ENCODE results near the gene TNFRSF11A. TPM values are rescaled to one million over a fixed set of nuclear protein-coding genes. Genes with fewer than 3 reads are reported as not detected.

TNFRSF11A gene
- total RNA-seq, 4 donors from 2014 or later = 1.4 to 3.2 (median 1.8) TPM; not detected in 1

DNA sequence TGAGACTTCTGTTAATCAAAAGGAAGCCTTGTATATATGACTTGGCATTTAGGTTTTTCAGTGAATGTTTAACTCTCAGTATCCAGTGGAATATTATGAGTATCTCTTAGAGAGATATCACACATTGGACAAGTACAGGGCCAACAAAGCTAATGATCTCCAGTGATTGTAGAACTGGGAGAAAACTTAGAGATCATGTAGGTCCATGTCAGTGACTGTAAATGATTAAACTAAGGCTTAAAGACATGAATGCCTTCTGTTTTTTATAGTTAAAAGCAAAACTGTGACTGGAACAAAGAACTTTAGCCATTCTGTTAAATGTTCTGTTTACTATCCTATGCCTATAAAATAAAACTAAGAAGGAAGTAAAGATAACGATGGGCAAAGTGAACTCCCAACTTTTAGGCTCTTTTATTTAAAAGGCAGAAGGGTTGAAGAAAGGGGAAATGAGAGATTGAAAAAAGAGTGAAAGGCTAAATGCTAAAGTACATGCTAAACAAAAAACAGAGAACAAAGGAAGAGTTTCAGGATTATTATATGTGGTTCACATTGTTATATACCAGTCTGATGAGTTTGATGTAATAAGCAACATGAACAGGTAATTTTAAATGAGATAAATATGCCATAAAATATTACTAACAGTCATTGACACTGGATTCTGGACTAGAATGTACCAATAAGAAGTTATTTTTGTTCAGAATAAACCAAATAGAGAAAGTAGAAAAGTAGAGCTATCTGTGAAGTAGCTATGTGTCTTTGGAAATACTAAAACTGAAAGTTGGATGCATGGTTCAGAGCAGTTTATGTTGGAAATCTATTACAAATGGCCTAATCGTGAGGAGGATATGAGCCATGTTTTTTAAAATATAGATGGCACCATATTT lies 37.1 kb upstream of the TNFRSF11A start:
- DNase-seq = no peak
- H3K9me3 ChIP-seq = no peaks in the 10 kb centered on the region
- intact Hi-C loops (cut with DNase I; ENCODE audit: low total_unique reads) (no loop called here), in situ Hi-C loops (cut with MboI; ENCODE audit: low sequenced_read_pairs in 4 of 4) (loop anchor here in 1 of 4 donors (25.0 kb wide), 1 partner anchor 274 kb away; no protein-coding TSS in a partner anchor)
- no peak for ATAC-seq
- H3K4me3 ChIP-seq = no peak overlapping the region
- H3K4me1 ChIP-seq = peaks cover 5 to 9% of the 10 kb centered on the region in 2 donors
- H3K27ac ChIP-seq = no peak overlapping the region
- TF ChIP-seq, protein P1, sequence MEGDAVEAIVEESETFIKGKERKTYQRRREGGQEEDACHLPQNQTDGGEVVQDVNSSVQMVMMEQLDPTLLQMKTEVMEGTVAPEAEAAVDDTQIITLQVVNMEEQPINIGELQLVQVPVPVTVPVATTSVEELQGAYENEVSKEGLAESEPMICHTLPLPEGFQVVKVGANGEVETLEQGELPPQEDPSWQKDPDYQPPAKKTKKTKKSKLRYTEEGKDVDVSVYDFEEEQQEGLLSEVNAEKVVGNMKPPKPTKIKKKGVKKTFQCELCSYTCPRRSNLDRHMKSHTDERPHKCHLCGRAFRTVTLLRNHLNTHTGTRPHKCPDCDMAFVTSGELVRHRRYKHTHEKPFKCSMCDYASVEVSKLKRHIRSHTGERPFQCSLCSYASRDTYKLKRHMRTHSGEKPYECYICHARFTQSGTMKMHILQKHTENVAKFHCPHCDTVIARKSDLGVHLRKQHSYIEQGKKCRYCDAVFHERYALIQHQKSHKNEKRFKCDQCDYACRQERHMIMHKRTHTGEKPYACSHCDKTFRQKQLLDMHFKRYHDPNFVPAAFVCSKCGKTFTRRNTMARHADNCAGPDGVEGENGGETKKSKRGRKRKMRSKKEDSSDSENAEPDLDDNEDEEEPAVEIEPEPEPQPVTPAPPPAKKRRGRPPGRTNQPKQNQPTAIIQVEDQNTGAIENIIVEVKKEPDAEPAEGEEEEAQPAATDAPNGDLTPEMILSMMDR (IDR thresholded peaks at IDR 0.05 in 4 of 5, conservative IDR thresholded peaks at IDR 0.05 in 1 of 5) = no peak
- TF ChIP-seq POLR2A (IDR thresholded peaks at IDR 0.05) = no peak
- peaks cover 0 to 12% of the 10 kb centered on the region in 2 donors for H3K36me3 ChIP-seq
- no peaks in the 10 kb centered on the region for H3K27me3 ChIP-seq

DNA sequence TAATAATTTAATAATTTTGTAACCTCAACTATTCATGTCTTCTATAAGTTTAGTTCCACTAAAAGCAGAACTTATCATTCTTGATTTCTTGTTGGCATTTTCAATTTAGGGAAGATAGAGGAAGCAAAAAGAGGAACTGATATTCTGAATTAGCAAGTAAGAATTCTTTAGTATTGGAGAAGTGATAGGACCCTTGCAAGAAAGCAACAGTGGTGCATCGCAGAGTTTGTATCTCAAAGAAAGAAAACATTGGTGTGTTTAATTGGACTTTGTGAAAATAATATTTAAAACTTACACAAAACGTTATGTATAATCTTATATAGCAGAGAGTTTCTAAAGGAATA lies 36.5 kb upstream of the TNFRSF11A start:
- H3K27me3 ChIP-seq = no peaks in the 10 kb centered on the region
- in situ Hi-C loops (cut with MboI; ENCODE audit: low sequenced_read_pairs in 4 of 4) (loop anchor here in 1 of 4 donors (25.0 kb wide), 1 partner anchor 274 kb away; no protein-coding TSS in a partner anchor), intact Hi-C loops (cut with DNase I; ENCODE audit: low total_unique reads) (no loop called here)
- ATAC-seq (no peak), DNase-seq (no peak)
- no peaks in the 10 kb centered on the region for H3K9me3 ChIP-seq
- H3K4me3 ChIP-seq = no peak overlapping the region
- H3K27ac ChIP-seq = no peak overlapping the region
- TF ChIP-seq POLR2A (IDR thresholded peaks at IDR 0.05) = no peak
- TF ChIP-seq, protein P1 (IDR thresholded peaks at IDR 0.05 in 4 of 5, conservative IDR thresholded peaks at IDR 0.05 in 1 of 5) = no peak
- peaks cover 0 to 12% of the 10 kb centered on the region in 2 donors for H3K36me3 ChIP-seq
- peaks cover 3 to 5% of the 10 kb centered on the region in 2 donors for H3K4me1 ChIP-seq

DNA sequence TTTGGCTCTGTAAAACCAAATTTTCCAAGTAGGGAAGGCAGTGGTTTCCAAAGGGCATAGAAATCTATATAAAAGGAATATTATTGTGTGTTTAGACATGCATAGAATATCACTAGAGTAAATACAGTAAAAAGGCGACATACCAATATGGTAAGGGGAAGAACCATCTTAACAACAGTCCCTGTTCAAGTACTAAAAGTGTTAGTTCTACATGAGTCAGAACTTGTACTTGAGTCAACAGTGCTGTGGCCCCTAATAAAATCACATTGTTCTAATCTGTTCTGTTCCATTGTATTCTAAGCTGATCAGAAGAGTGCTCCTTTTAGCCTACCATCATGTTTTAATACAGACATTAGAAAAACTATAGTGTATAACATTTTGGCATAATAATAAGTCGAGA lies 36.1 kb upstream of the TNFRSF11A start:
- peaks cover 0 to 12% of the 10 kb centered on the region in 2 donors for H3K36me3 ChIP-seq
- no peak overlapping the region for H3K4me3 ChIP-seq
- peaks cover 0 to 5% of the 10 kb centered on the region in 2 donors for H3K4me1 ChIP-seq
- H3K9me3 ChIP-seq = no peaks in the 10 kb centered on the region
- in situ Hi-C loops (cut with MboI; ENCODE audit: low sequenced_read_pairs in 4 of 4) = loop anchor here in 1 of 4 donors (25.0 kb wide), 1 partner anchor 273 kb away; no protein-coding TSS in a partner anchor
- ATAC-seq (no peak), DNase-seq (no peak)
- no peak for TF ChIP-seq POLR2A (IDR thresholded peaks at IDR 0.05)
- TF ChIP-seq, protein P1 (IDR thresholded peaks at IDR 0.05 in 4 of 5, conservative IDR thresholded peaks at IDR 0.05 in 1 of 5) = no peak
- no peak overlapping the region for H3K27ac ChIP-seq
- intact Hi-C loops (cut with DNase I; ENCODE audit: low total_unique reads) = no loop called here
- H3K27me3 ChIP-seq = no peaks in the 10 kb centered on the region

DNA sequence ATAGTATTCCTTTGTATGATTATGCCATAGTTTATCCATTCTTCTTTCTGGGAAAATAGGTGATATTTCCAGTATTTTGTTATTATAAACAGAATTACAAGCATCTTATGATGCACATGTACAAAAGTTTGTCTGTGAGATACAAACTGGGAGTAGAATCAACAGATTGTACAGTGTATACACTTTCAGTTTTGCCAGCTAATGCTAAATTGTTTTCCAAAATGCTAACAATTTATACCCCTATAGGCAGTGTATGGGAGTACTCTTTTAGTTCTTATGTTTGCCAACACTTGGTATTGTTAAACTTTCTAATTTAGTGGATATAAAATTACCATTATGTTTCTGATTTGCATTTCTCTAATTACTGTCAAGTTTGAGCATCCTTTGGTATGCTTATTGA lies 31.0 kb upstream of the TNFRSF11A start:
- in situ Hi-C loops (cut with MboI; ENCODE audit: low sequenced_read_pairs in 4 of 4) = loop anchor here in 1 of 4 donors (25.0 kb wide), 1 partner anchor 268 kb away; no protein-coding TSS in a partner anchor
- Histone ChIP-seq H3K27ac (no peak overlapping the region), H3K9me3 (no peaks in the 10 kb centered on the region), H3K4me1 (no peaks in the 10 kb centered on the region), H3K4me3 (no peak overlapping the region), H3K27me3 (no peaks in the 10 kb centered on the region), H3K36me3 (peaks cover 0 to 25% of the 10 kb centered on the region in 2 donors)
- TF ChIP-seq POLR2A (IDR thresholded peaks at IDR 0.05) = no peak
- TF ChIP-seq, protein P1 (IDR thresholded peaks at IDR 0.05 in 4 of 5, conservative IDR thresholded peaks at IDR 0.05 in 1 of 5) = no peak
- no peak for ATAC-seq
- intact Hi-C loops (cut with DNase I; ENCODE audit: low total_unique reads) = no loop called here
- DNase-seq = no peak

Measured in gastrocnemius medialis (tissue), 4 donors.